ENCODE measurements around the gene NCOA1. TPM values are rescaled to one million over a fixed set of nuclear protein-coding genes. Genes with fewer than 3 reads are reported as not detected.
"Not testable (repeated sequence)": the region's sequence is repeated elsewhere in the genome, so short reads cannot be mapped to it uniquely, and the experiment has no call there.

NCOA1 gene
- total and polyA plus RNA-seq, 8 donors: 6.2 to 27.0 (median 17.3) TPM

GRCh38 chr2:24527536-24527935, 36.5 kb downstream of the NCOA1 start:
- no peak for ATAC-seq
- WGBS, 2 donors: 54 to 68% methylated on average over 2 of the region's 2 CpGs
- H3K27me3 ChIP-seq: no peaks in the 10 kb centered on the region

GRCh38 chr2:24530796-24531195, 39.7 kb downstream of the NCOA1 start:
- no peak overlapping the region for H3K27ac ChIP-seq
- H3K4me3 ChIP-seq: no peak overlapping the region
- no peaks in the 10 kb centered on the region for H3K36me3 ChIP-seq
- intact Hi-C loops (cut with DNase I): no loop called here
- no peaks in the 10 kb centered on the region for H3K27me3 ChIP-seq
- FAIRE-seq (no peak), ATAC-seq (no peak), DNase-seq (no peak)
- H3K4me1 ChIP-seq: no peaks in the 10 kb centered on the region
- TF ChIP-seq CTCF (IDR thresholded peaks at IDR 0.05): no peak
- H3K9me3 ChIP-seq: no peaks in the 10 kb centered on the region

More at GRCh38 chr2:24527536-24527935, 36.5 kb downstream of the NCOA1 start:
- no peak for DNase-seq
- intact Hi-C loops (cut with DNase I): no loop called here
- Histone ChIP-seq H3K36me3 (no peaks in the 10 kb centered on the region), H3K27ac (no peak overlapping the region), H3K4me1 (no peaks in the 10 kb centered on the region), H3K9me3 (no peaks in the 10 kb centered on the region), H3K4me3 (no peak overlapping the region)
- no peak for FAIRE-seq
- no peak for TF ChIP-seq CTCF (IDR thresholded peaks at IDR 0.05)

GRCh38 chr2:24531610-24532009, 40.6 kb downstream of the NCOA1 start:
- H3K9me3 ChIP-seq; intact Hi-C loops (cut with DNase I): not testable (repeated sequence)

GRCh38 chr2:24532057-24532456, 41.0 kb downstream of the NCOA1 start:
- intact Hi-C loops (cut with DNase I); H3K4me1 ChIP-seq; H3K27ac ChIP-seq; H3K27me3 ChIP-seq; FAIRE-seq; H3K9me3 ChIP-seq; ATAC-seq; H3K36me3 ChIP-seq; DNase-seq; H3K4me3 ChIP-seq: not testable (repeated sequence)
- WGBS, 2 donors: 84 to 88% methylated on average over 1 of the region's 1 CpG

More at GRCh38 chr2:24531610-24532009, 40.6 kb downstream of the NCOA1 start:
- not testable (repeated sequence) for ATAC-seq, DNase-seq, H3K36me3 ChIP-seq, H3K4me3 ChIP-seq, H3K4me1 ChIP-seq, H3K27ac ChIP-seq, FAIRE-seq, H3K27me3 ChIP-seq
- WGBS, 2 donors: 91 to 93% methylated on average over 6 of the region's 6 CpGs

GRCh38 chr2:24533574-24533973, 42.5 kb downstream of the NCOA1 start:
- H3K27ac ChIP-seq; H3K27me3 ChIP-seq; DNase-seq; ATAC-seq; FAIRE-seq; H3K4me1 ChIP-seq; intact Hi-C loops (cut with DNase I); H3K9me3 ChIP-seq; H3K4me3 ChIP-seq; H3K36me3 ChIP-seq: not testable (repeated sequence)
- 84 to 91% methylated on average over 3 of the region's 3 CpGs for WGBS, 2 donors

GRCh38 chr2:24538720-24539119, 47.7 kb downstream of the NCOA1 start:
- FAIRE-seq (no peak), DNase-seq (no peak), ATAC-seq (no peak)
- no peaks in the 10 kb centered on the region for H3K36me3 ChIP-seq
- WGBS, 2 donors: 91 to 98% methylated on average over 4 of the region's 4 CpGs
- H3K27ac ChIP-seq: no peak overlapping the region
- TF ChIP-seq CTCF (IDR thresholded peaks at IDR 0.05): no peak
- H3K9me3 ChIP-seq: no peaks in the 10 kb centered on the region
- no peaks in the 10 kb centered on the region for H3K27me3 ChIP-seq
- no peaks in the 10 kb centered on the region for H3K4me1 ChIP-seq
- intact Hi-C loops (cut with DNase I): no loop called here
- no peak overlapping the region for H3K4me3 ChIP-seq

- FAIRE-seq (no peak), ATAC-seq (no peak)
- intact Hi-C loops (cut with DNase I): no loop called here
Measured at GRCh38 chr2:24539258-24539657, 48.2 kb downstream of the NCOA1 start.

More at GRCh38 chr2:24539258-24539657, 48.2 kb downstream of the NCOA1 start:
- H3K36me3 ChIP-seq: no peaks in the 10 kb centered on the region
- no peaks in the 10 kb centered on the region for H3K27me3 ChIP-seq
- no peaks in the 10 kb centered on the region for H3K4me1 ChIP-seq
- H3K27ac ChIP-seq: no peak overlapping the region
- 96 to 99% methylated on average over 1 of the region's 1 CpG for WGBS, 2 donors
- no peaks in the 10 kb centered on the region for H3K9me3 ChIP-seq
- DNase-seq: no peak
- TF ChIP-seq CTCF (IDR thresholded peaks at IDR 0.05): no peak
- no peak overlapping the region for H3K4me3 ChIP-seq

Measured in pancreas (tissue), 10 donors.